ENCODE data around the gene STAB2.

Gene STAB2

GRCh38 chr12:103626498-103626897 is 39.4 kb downstream of the STAB2 start:
- no peaks in the 10 kb centered on the region for H4K20me1 ChIP-seq (ENCODE audit: control insufficient read depth, insufficient read depth, low read depth, low read length)
- H3F3A ChIP-seq (ENCODE audit: control insufficient read depth, insufficient read depth), result no peaks in the 10 kb centered on the region
- no peak overlapping the region for H3K4me2 ChIP-seq (ENCODE audit: low read length)
- TF ChIP-seq EZH2phosphoT487 (IDR thresholded peaks at IDR 0.05; ENCODE audit: borderline replicate concordance, low read length) (no peak), CTCF (IDR thresholded peaks at IDR 0.05; ENCODE audit: low read depth, low read length, poor library complexity, severe bottlenecking) (no peak)
- no peaks in the 10 kb centered on the region for H3K27me3 ChIP-seq (ENCODE audit: control insufficient read depth, low read length)
- no peak overlapping the region for H3K4me3 ChIP-seq (ENCODE audit: low read length)
- no peaks in the 10 kb centered on the region for H3K4me1 ChIP-seq (ENCODE audit: control insufficient read depth, low read length)
- no peak overlapping the region for H3K27ac ChIP-seq (ENCODE audit: low read depth, low read length)
- no peaks in the 10 kb centered on the region for H3K36me3 ChIP-seq (ENCODE audit: control insufficient read depth, low read length)
- H3K9me2 ChIP-seq (replicated peaks; ENCODE audit: control insufficient read depth, low read length), result no peaks in the 10 kb centered on the region
- no peaks in the 10 kb centered on the region for H3K9me3 ChIP-seq (ENCODE audit: control insufficient read depth, insufficient read depth, low read length)
- no peaks in the 10 kb centered on the region for H3K79me2 ChIP-seq (ENCODE audit: control insufficient read depth, low read length)

- no peaks in the 10 kb centered on the region for H4K20me1 ChIP-seq (ENCODE audit: control insufficient read depth, insufficient read depth, low read depth, low read length)
- H3K27ac ChIP-seq (ENCODE audit: low read depth, low read length), result no peak overlapping the region
- H3F3A ChIP-seq (ENCODE audit: control insufficient read depth, insufficient read depth), result no peaks in the 10 kb centered on the region
- no peaks in the 10 kb centered on the region for H3K36me3 ChIP-seq (ENCODE audit: control insufficient read depth, low read length)
- no peak overlapping the region for H3K4me2 ChIP-seq (ENCODE audit: low read length)
- no peaks in the 10 kb centered on the region for H3K9me3 ChIP-seq (ENCODE audit: control insufficient read depth, insufficient read depth, low read length)
- no peaks in the 10 kb centered on the region for H3K9me2 ChIP-seq (replicated peaks; ENCODE audit: control insufficient read depth, low read length)
- no peaks in the 10 kb centered on the region for H3K79me2 ChIP-seq (ENCODE audit: control insufficient read depth, low read length)
- H3K4me3 ChIP-seq (ENCODE audit: low read length), result no peak overlapping the region
- no peaks in the 10 kb centered on the region for H3K4me1 ChIP-seq (ENCODE audit: control insufficient read depth, low read length)
- H3K27me3 ChIP-seq (ENCODE audit: control insufficient read depth, low read length), result no peaks in the 10 kb centered on the region
- no peak for TF ChIP-seq CTCF (IDR thresholded peaks at IDR 0.05; ENCODE audit: low read depth, low read length, poor library complexity, severe bottlenecking)
- no peak for TF ChIP-seq EZH2phosphoT487 (IDR thresholded peaks at IDR 0.05; ENCODE audit: borderline replicate concordance, low read length)
Observed at GRCh38 chr12:103627189-103627855, 40.2 kb downstream of the STAB2 start.

GRCh38 chr12:103632554-103633216 is 45.6 kb downstream of the STAB2 start:
- Histone ChIP-seq H3K4me2 (ENCODE audit: low read length) (no peak overlapping the region), H3K4me1 (ENCODE audit: control insufficient read depth, low read length) (no peaks in the 10 kb centered on the region), H3K27ac (ENCODE audit: low read depth, low read length) (no peak overlapping the region), H4K20me1 (ENCODE audit: control insufficient read depth, insufficient read depth, low read depth, low read length) (no peaks in the 10 kb centered on the region), H3K9me3 (ENCODE audit: control insufficient read depth, insufficient read depth, low read length) (no peaks in the 10 kb centered on the region), H3K36me3 (ENCODE audit: control insufficient read depth, low read length) (no peaks in the 10 kb centered on the region), H3K9me2 (replicated peaks; ENCODE audit: control insufficient read depth, low read length) (no peaks in the 10 kb centered on the region), H3K27me3 (ENCODE audit: control insufficient read depth, low read length) (no peaks in the 10 kb centered on the region), H3F3A (ENCODE audit: control insufficient read depth, insufficient read depth) (no peaks in the 10 kb centered on the region), H3K79me2 (ENCODE audit: control insufficient read depth, low read length) (no peaks in the 10 kb centered on the region), H3K4me3 (ENCODE audit: low read length) (no peak overlapping the region)
- TF ChIP-seq CTCF (IDR thresholded peaks at IDR 0.05; ENCODE audit: low read depth, low read length, poor library complexity, severe bottlenecking) (peak; percentile 100), EZH2phosphoT487 (IDR thresholded peaks at IDR 0.05; ENCODE audit: borderline replicate concordance, low read length) (no peak)

Measured in DOHH2 (cell line).